Measurements from ENCODE around the gene AKIRIN1.
A peak's percentile ranks its signal among the peaks of the same experiment; 100 is the strongest.
"Not testable (repeated sequence)": the region's sequence is repeated elsewhere in the genome, so short reads cannot be mapped to it uniquely, and the experiment has no call there.

Gene AKIRIN1

GRCh38 chr1:38958967-38959366, 32.1 kb upstream of the AKIRIN1 start:
- no peak for TF ChIP-seq CTCF (IDR thresholded peaks at IDR 0.05; ENCODE audit: low read length, missing control alignments)
- no peak overlapping the region for H3K4me3 ChIP-seq (replicated peaks; ENCODE audit: low read depth, low read length)
- peak; percentile 56 for DNase-seq (ENCODE audit: low read depth)

GRCh38 chr1:38962113-38962512, 29.0 kb upstream of the AKIRIN1 start:
- no peak overlapping the region for H3K4me3 ChIP-seq (replicated peaks; ENCODE audit: low read depth, low read length)
- TF ChIP-seq CTCF (IDR thresholded peaks at IDR 0.05; ENCODE audit: low read length, missing control alignments) = no peak
- DNase-seq (ENCODE audit: low read depth) = peak; percentile 46

- TF ChIP-seq CTCF (IDR thresholded peaks at IDR 0.05; ENCODE audit: low read length, missing control alignments) = no peak
- DNase-seq (ENCODE audit: low read depth) = peak; percentile 36
- no peak overlapping the region for H3K4me3 ChIP-seq (replicated peaks; ENCODE audit: low read depth, low read length)
Measured at GRCh38 chr1:38962560-38962959, 28.5 kb upstream of the AKIRIN1 start.

GRCh38 chr1:38964140-38964548, 26.9 kb upstream of the AKIRIN1 start:
- no peak overlapping the region for H3K4me3 ChIP-seq (replicated peaks; ENCODE audit: low read depth, low read length)
- no peak for DNase-seq (ENCODE audit: low read depth)
- TF ChIP-seq CTCF (IDR thresholded peaks at IDR 0.05; ENCODE audit: low read length, missing control alignments) = no peak

- not testable (repeated sequence) for H3K4me3 ChIP-seq (replicated peaks; ENCODE audit: low read depth, low read length); DNase-seq (ENCODE audit: low read depth)
Measured at GRCh38 chr1:38973145-38973544, 17.9 kb upstream of the AKIRIN1 start.

- DNase-seq (ENCODE audit: low read depth) = no peak
- no peak overlapping the region for H3K4me3 ChIP-seq (replicated peaks; ENCODE audit: low read depth, low read length)
- TF ChIP-seq CTCF (IDR thresholded peaks at IDR 0.05; ENCODE audit: low read length, missing control alignments) = no peak
Measured at GRCh38 chr1:38973659-38974437, 17.2 kb upstream of the AKIRIN1 start.

- DNase-seq (ENCODE audit: low read depth); H3K4me3 ChIP-seq (replicated peaks; ENCODE audit: low read depth, low read length): not testable (repeated sequence)
Measured at GRCh38 chr1:38977399-38978244, 13.5 kb upstream of the AKIRIN1 start.

- not testable (repeated sequence) for DNase-seq (ENCODE audit: low read depth); H3K4me3 ChIP-seq (replicated peaks; ENCODE audit: low read depth, low read length)
Measured at GRCh38 chr1:38978245-38978542, 12.9 kb upstream of the AKIRIN1 start.

GRCh38 chr1:38979380-38979779, 11.7 kb upstream of the AKIRIN1 start:
- not testable (repeated sequence) for H3K4me3 ChIP-seq (replicated peaks; ENCODE audit: low read depth, low read length); DNase-seq (ENCODE audit: low read depth)
